HEK293 (cell line): ENCODE results near the gene BCL11B.

ENCODE experiments used
- CTCF ChIA-PET: fragments of 350-600 bp; formaldehyde crosslinking; extraction: SDS; loops from one replicate; lab custom pipeline; 2021; ENCODE audit warnings: antibody characterized with exemption; lab: Yijun Ruan, JAX
- POLR2A ChIA-PET: fragments of 300-600 bp; formaldehyde crosslinking; extraction: SDS; loops from one replicate; lab custom pipeline; 2020; ENCODE audit warnings: antibody characterized with exemption, inconsistent platforms; lab: Yijun Ruan, JAX
- H3K27ac ChIP-seq: fragments of 200-500 bp; sonication (Bioruptor generic); 2 replicates; pipeline ENCODE4 v1.5.1; 2014; ENCODE audit warnings: low read depth, low read length, control low read depth, inconsistent platforms; ENCODE audit errors: extremely low read depth
- H3K36me3 ChIP-seq, 2 experiments: fragments of 200-500 bp in 1 of 2; sonication (Bioruptor generic) in 1 of 2; 1 replicate in 1 of 2; 2 replicates in 1 of 2; pipeline ENCODE4 v1.5.1; 2014 to 2017; ENCODE audit warnings: inconsistent platforms in 2 of 2, low read length in 2 of 2; ENCODE audit not compliant: control insufficient read depth in 2 of 2, insufficient read depth in 1 of 2
- H3K4me1 ChIP-seq: fragments of 200-500 bp; sonication (Bioruptor generic); 2 replicates; pipeline ENCODE4 v1.5.1; 2014; ENCODE audit warnings: mild to moderate bottlenecking, low read length, inconsistent platforms; ENCODE audit not compliant: control insufficient read depth, insufficient read depth
- H3K4me3 ChIP-seq: 2 replicates; pipeline ENCODE4 v1.5.1; 2011; ENCODE audit warnings: low read depth, mild to moderate bottlenecking, control low read depth, low read length, moderate library complexity
- H3K9me3 ChIP-seq: fragments of 200-500 bp; sonication (Bioruptor generic); 2 replicates; pipeline ENCODE4 v1.5.1; 2014; ENCODE audit warnings: low read depth, low read length, inconsistent platforms; ENCODE audit not compliant: control insufficient read depth, insufficient read depth
- BCL11A ChIP-seq: fragments of 450-650 bp; formaldehyde crosslinking; IDR thresholded peaks from 2 replicates; pipeline ENCODE4 v1.5.1; 2016; ENCODE audit warnings: low read depth, missing biosample characterization, missing genetic modification characterization
- GLIS1 ChIP-seq: fragments of 450-650 bp; formaldehyde crosslinking; IDR thresholded peaks from 2 replicates; pipeline ENCODE4 v1.5.1; 2016; ENCODE audit warnings: missing biosample characterization, missing genetic modification characterization
- GLIS2 ChIP-seq: fragments of 450-650 bp; formaldehyde crosslinking; IDR thresholded peaks from 2 replicates; pipeline ENCODE4 v1.5.1; 2016; ENCODE audit warnings: missing biosample characterization, missing genetic modification characterization
- HOXC10 ChIP-seq: sonication (generic); formaldehyde crosslinking; IDR thresholded peaks from 2 replicates; pipeline ENCODE4 v1.8.1; 2023; ENCODE audit warnings: mild to moderate bottlenecking, missing genetic modification reagents
- HOXD13 ChIP-seq: sonication (generic); formaldehyde crosslinking; IDR thresholded peaks from 2 replicates; pipeline ENCODE4 v1.8.0; 2022; ENCODE audit warnings: missing genetic modification reagents, borderline replicate concordance
- OSR2 ChIP-seq: fragments of 450-650 bp; formaldehyde crosslinking; IDR thresholded peaks from 2 replicates; pipeline ENCODE4 v1.5.1; 2016; ENCODE audit warnings: missing biosample characterization, missing genetic modification characterization
- ZFP37 ChIP-seq: fragments of 450-650 bp; formaldehyde crosslinking; IDR thresholded peaks from 2 replicates; pipeline ENCODE4 v1.5.1; 2016; ENCODE audit warnings: missing biosample characterization, missing genetic modification characterization
- ZIC2 ChIP-seq: fragments of 450-650 bp; formaldehyde crosslinking; IDR thresholded peaks from 2 replicates; pipeline ENCODE4 v1.5.1; 2016; ENCODE audit warnings: missing biosample characterization, missing genetic modification characterization
- ZNF114 ChIP-seq: fragments of 450-650 bp; formaldehyde crosslinking; IDR thresholded peaks from 2 replicates; pipeline ENCODE4 v1.5.0; 2017; ENCODE audit warnings: missing biosample characterization, missing genetic modification characterization
- ZNF155 ChIP-seq: fragments of 450-650 bp; formaldehyde crosslinking; IDR thresholded peaks from 2 replicates; pipeline ENCODE4 v1.5.1; 2016; ENCODE audit warnings: missing biosample characterization, missing genetic modification characterization
- ZNF221 ChIP-seq: fragments of 450-650 bp; formaldehyde crosslinking; IDR thresholded peaks from 2 replicates; pipeline ENCODE4 v1.5.1; 2017; ENCODE audit warnings: missing biosample characterization, missing genetic modification characterization, borderline replicate concordance
- ZNF248 ChIP-seq: fragments of 450-650 bp; formaldehyde crosslinking; IDR thresholded peaks from 2 replicates; pipeline ENCODE4 v1.5.1; 2017; ENCODE audit warnings: missing biosample characterization, missing genetic modification characterization
- ZNF26 ChIP-seq: fragments of 450-650 bp; formaldehyde crosslinking; IDR thresholded peaks from 2 replicates; pipeline ENCODE4 v1.5.1; 2016; ENCODE audit warnings: missing biosample characterization, missing genetic modification characterization
- ZNF311 ChIP-seq: fragments of 450-650 bp; formaldehyde crosslinking; IDR thresholded peaks from 2 replicates; pipeline ENCODE4 v1.5.1; 2017; ENCODE audit warnings: missing biosample characterization, missing genetic modification characterization, borderline replicate concordance
- ZNF335 ChIP-seq: fragments of 450-650 bp; formaldehyde crosslinking; conservative IDR thresholded peaks from 2 replicates; pipeline ENCODE4 v1.5.1; 2016; ENCODE audit warnings: missing biosample characterization, missing genetic modification characterization
- ZNF354C ChIP-seq: fragments of 450-650 bp; formaldehyde crosslinking; IDR thresholded peaks from 2 replicates; pipeline ENCODE4 v1.5.1; 2016; ENCODE audit warnings: missing biosample characterization, missing genetic modification characterization, low read depth, borderline replicate concordance
- ZNF366 ChIP-seq: fragments of 450-650 bp; formaldehyde crosslinking; conservative IDR thresholded peaks from 2 replicates; pipeline ENCODE4 v1.5.1; 2016; ENCODE audit warnings: missing biosample characterization, missing genetic modification characterization
- ZNF449 ChIP-seq: fragments of 450-650 bp; formaldehyde crosslinking; IDR thresholded peaks from 2 replicates; pipeline ENCODE4 v1.5.1; 2017; ENCODE audit warnings: missing biosample characterization, mild to moderate bottlenecking, missing genetic modification characterization, moderate library complexity
- ZNF510 ChIP-seq: fragments of 450-650 bp; formaldehyde crosslinking; IDR thresholded peaks from 2 replicates; pipeline ENCODE4 v1.5.1; 2018; ENCODE audit warnings: mild to moderate bottlenecking, missing genetic modification characterization, missing biosample characterization; ENCODE audit not compliant: insufficient replicate concordance
- ZNF513 ChIP-seq: fragments of 450-650 bp; IDR thresholded peaks from 2 replicates; pipeline ENCODE4 v1.5.1; 2018; ENCODE audit warnings: missing biosample characterization, missing genetic modification characterization
- ZNF529 ChIP-seq: fragments of 450-650 bp; formaldehyde crosslinking; IDR thresholded peaks from 2 replicates; pipeline ENCODE4 v1.5.1; 2017; ENCODE audit warnings: missing genetic modification characterization, missing biosample characterization; ENCODE audit not compliant: insufficient replicate concordance
- ZNF596 ChIP-seq: fragments of 450-650 bp; IDR thresholded peaks from 2 replicates; pipeline ENCODE4 v1.5.0; 2018; ENCODE audit warnings: missing biosample characterization, mild to moderate bottlenecking, missing genetic modification characterization, moderate library complexity
- ZNF639 ChIP-seq: fragments of 450-650 bp; formaldehyde crosslinking; IDR thresholded peaks from 2 replicates; pipeline ENCODE4 v1.5.1; 2016; ENCODE audit warnings: missing biosample characterization, missing genetic modification characterization
- ZNF664 ChIP-seq: fragments of 450-650 bp; formaldehyde crosslinking; IDR thresholded peaks from 2 replicates; pipeline ENCODE4 v1.5.1; 2016; ENCODE audit warnings: missing biosample characterization, missing genetic modification characterization
- ZNF692 ChIP-seq: fragments of 450-650 bp; formaldehyde crosslinking; IDR thresholded peaks from 2 replicates; pipeline ENCODE4 v1.5.1; 2016; ENCODE audit warnings: missing biosample characterization, missing genetic modification characterization
- ZSCAN30 ChIP-seq: fragments of 450-650 bp; IDR thresholded peaks from 2 replicates; pipeline ENCODE4 v1.5.1; 2018; ENCODE audit warnings: missing biosample characterization, mild to moderate bottlenecking, missing genetic modification characterization, moderate library complexity

Gene BCL11B

GRCh38 chr14:99240627-99241324 lies 31.2 kb downstream of the BCL11B start:
- POLR2A ChIA-PET: no interaction called here
- no peak for TF ChIP-seq ZNF155 (tag by site-specific recombination)
- no peak for TF ChIP-seq GLIS2
- TF ChIP-seq ZIC2 (tag by site-specific recombination): no peak
- CTCF ChIA-PET: interaction anchor here (0.9 kb wide), 1 partner anchor 26 kb away, joined by 4 read pairs; no protein-coding TSS in a partner anchor
- Histone ChIP-seq H3K27ac (no peak overlapping the region), H3K36me3 (no peaks in the 10 kb centered on the region), H3K4me3 (no peak overlapping the region), H3K4me1 (peaks cover 53% of the 10 kb centered on the region), H3K9me3 (no peaks in the 10 kb centered on the region)

- CTCF ChIA-PET: interaction anchor here (0.6 kb wide), 1 partner anchor 20 kb away, joined by 3 read pairs; no protein-coding TSS in a partner anchor
- Histone ChIP-seq H3K27ac (peak overlapping the region; percentile 30; the same call in 1 of the 2 replicates), H3K4me3 (no peak overlapping the region), H3K36me3 (no peaks in the 10 kb centered on the region), H3K4me1 (peaks cover 46% of the 10 kb centered on the region), H3K9me3 (no peaks in the 10 kb centered on the region)
- POLR2A ChIA-PET: no interaction called here
- TF ChIP-seq ZNF311 (tag by site-specific recombination) (no peak), HOXC10 (CRISPR knock-in tag) (no peak), ZNF26 (tag by site-specific recombination) (no peak), ZNF596 (tag by site-specific recombination) (no peak), ZNF692 (tag by site-specific recombination) (0 out of 2 replicates have a peak, but pooled peaks have one; percentile 20), ZNF510 (no peak), ZNF221 (no peak), BCL11A (tag by site-specific recombination) (0 out of 2 replicates have a peak, but pooled peaks have one; percentile 27), ZNF664 (tag by site-specific recombination) (no peak), ZNF114 (tag by site-specific recombination) (no peak), OSR2 (tag by site-specific recombination) (peak; percentile 81), ZNF529 (tag by site-specific recombination) (no peak), ZSCAN30 (tag by site-specific recombination) (0 out of 2 replicates have a peak, but pooled peaks have one; percentile 11), ZNF449 (tag by site-specific recombination) (no peak), ZNF639 (tag by site-specific recombination) (no peak), GLIS1 (tag by site-specific recombination) (peak; percentile 17; the same call in 1 of the 2 replicates), ZNF354C (no peak), HOXD13 (CRISPR knock-in tag) (peak; percentile 47; the same call in 1 of the 2 replicates), ZNF513 (peak; percentile 55; the same call in 1 of the 2 replicates), ZFP37 (no peak), ZNF366 (peak; percentile 46; the same call in 1 of the 2 replicates), ZNF335 (tag by site-specific recombination) (0 out of 2 replicates have a peak, but pooled peaks have one; percentile 6), ZNF248 (tag by site-specific recombination) (no peak)
These were observed 32.3 kb downstream of the BCL11B start for GRCh38 chr14:99239661-99240092.
